Measurements from ENCODE around the gene JAZF1. TPM values are rescaled to one million over a fixed set of nuclear protein-coding genes. Genes with fewer than 3 reads are reported as not detected.

Gene JAZF1
- polyA plus RNA-seq, 1 experiment: 11.6 TPM

GRCh38 chr7:28178599-28178998, 2.0 kb downstream of the JAZF1 start:
- DNase-seq (ENCODE audit: low read depth): no peak
- Histone ChIP-seq H3K4me3 (ENCODE audit: low read depth, low read length) (peak overlapping the region; percentile 75), H3K27me3 (ENCODE audit: control insufficient read depth, insufficient read depth, low read length) (no peaks in the 10 kb centered on the region), H3K36me3 (ENCODE audit: control insufficient read depth, insufficient read depth, low read length) (no peaks in the 10 kb centered on the region)
- POLR2A ChIA-PET: no interaction called here
- TF ChIP-seq CTCF (IDR thresholded peaks at IDR 0.05; ENCODE audit: insufficient read depth, low read depth, low read length): no peak
- CTCF ChIA-PET: interaction anchor here (3.7 kb wide), 1 partner anchor 81 kb away, joined by 11 read pairs; no protein-coding TSS in a partner anchor

GRCh38 chr7:28177836-28178235, 2.8 kb downstream of the JAZF1 start:
- CTCF ChIA-PET: interaction anchor here (3.7 kb wide), 1 partner anchor 81 kb away, joined by 11 read pairs; no protein-coding TSS in a partner anchor
- POLR2A ChIA-PET: interaction anchor here (0.5 kb wide), 1 partner anchor 80 kb away, joined by 3 read pairs; no protein-coding TSS in a partner anchor

GRCh38 chr7:28176645-28177044, 4.0 kb downstream of the JAZF1 start:
- Histone ChIP-seq H3K4me3 (ENCODE audit: low read depth, low read length) (no peak overlapping the region), H3K27me3 (ENCODE audit: control insufficient read depth, insufficient read depth, low read length) (no peaks in the 10 kb centered on the region), H3K36me3 (ENCODE audit: control insufficient read depth, insufficient read depth, low read length) (no peaks in the 10 kb centered on the region)
- ChIA-PET CTCF (interaction anchor here (1.2 to 3.7 kb wide), 2 partner anchors 79 kb away, joined by 3 to 11 read pairs; no protein-coding TSS in a partner anchor), POLR2A (no interaction called here)
- no peak for DNase-seq (ENCODE audit: low read depth)
- no peak for TF ChIP-seq CTCF (IDR thresholded peaks at IDR 0.05; ENCODE audit: insufficient read depth, low read depth, low read length)

More at GRCh38 chr7:28177836-28178235, 2.8 kb downstream of the JAZF1 start:
- DNase-seq (ENCODE audit: low read depth): no peak
- Histone ChIP-seq H3K4me3 (ENCODE audit: low read depth, low read length) (no peak overlapping the region), H3K27me3 (ENCODE audit: control insufficient read depth, insufficient read depth, low read length) (no peaks in the 10 kb centered on the region), H3K36me3 (ENCODE audit: control insufficient read depth, insufficient read depth, low read length) (no peaks in the 10 kb centered on the region)
- TF ChIP-seq CTCF (IDR thresholded peaks at IDR 0.05; ENCODE audit: insufficient read depth, low read depth, low read length): no peak

- POLR2A ChIA-PET: no interaction called here
- CTCF ChIA-PET: interaction anchor here (1.2 kb wide), 1 partner anchor 79 kb away, joined by 3 read pairs; no protein-coding TSS in a partner anchor
- no peaks in the 10 kb centered on the region for H3K27me3 ChIP-seq (ENCODE audit: control insufficient read depth, insufficient read depth, low read length)
- H3K36me3 ChIP-seq (ENCODE audit: control insufficient read depth, insufficient read depth, low read length): no peaks in the 10 kb centered on the region
- DNase-seq (ENCODE audit: low read depth): no peak
- no peak for TF ChIP-seq CTCF (IDR thresholded peaks at IDR 0.05; ENCODE audit: insufficient read depth, low read depth, low read length)
- no peak overlapping the region for H3K4me3 ChIP-seq (ENCODE audit: low read depth, low read length)
Observed at GRCh38 chr7:28176174-28176573, 4.4 kb downstream of the JAZF1 start.

- POLR2A ChIA-PET: no interaction called here
- no peak for DNase-seq (ENCODE audit: low read depth)
- CTCF ChIA-PET: interaction anchor here (0.9 to 1.2 kb wide), 2 partner anchors 10 to 77 kb away, joined by 3 read pairs; no protein-coding TSS in a partner anchor
Observed at GRCh38 chr7:28174901-28175661, 5.5 kb downstream of the JAZF1 start.

More at GRCh38 chr7:28174901-28175661, 5.5 kb downstream of the JAZF1 start:
- no peaks in the 10 kb centered on the region for H3K36me3 ChIP-seq (ENCODE audit: control insufficient read depth, insufficient read depth, low read length)
- TF ChIP-seq CTCF (IDR thresholded peaks at IDR 0.05; ENCODE audit: insufficient read depth, low read depth, low read length): no peak
- no peak overlapping the region for H3K4me3 ChIP-seq (ENCODE audit: low read depth, low read length)
- H3K27me3 ChIP-seq (ENCODE audit: control insufficient read depth, insufficient read depth, low read length): no peaks in the 10 kb centered on the region

Data from BJ (cell line).